ENCODE results near the gene EEFSEC.

EEFSEC gene

GRCh38 chr3:128271536-128272332 lies 118.5 kb downstream of the EEFSEC start:
- DNase-seq (ENCODE audit: low read depth in 2 of 2), result no peak

GRCh38 chr3:128273109-128273840 lies 120.0 kb downstream of the EEFSEC start:
- DNase-seq (ENCODE audit: low read depth in 2 of 2), result no peak

- DNase-seq (ENCODE audit: low read depth in 2 of 2), result no peak
Measured at GRCh38 chr3:128273841-128274573, 120.7 kb downstream of the EEFSEC start.

GRCh38 chr3:128274837-128275236 lies 121.6 kb downstream of the EEFSEC start:
- DNase-seq (ENCODE audit: low read depth in 2 of 2), result no peak

- no peak for DNase-seq (ENCODE audit: low read depth in 2 of 2)
Measured at GRCh38 chr3:128275316-128276145, 122.2 kb downstream of the EEFSEC start.

- no peak for DNase-seq (ENCODE audit: low read depth in 2 of 2)
Measured at GRCh38 chr3:128276146-128276435, 122.8 kb downstream of the EEFSEC start.

- no peak for DNase-seq (ENCODE audit: low read depth in 2 of 2)
Measured at GRCh38 chr3:128276577-128277183, 123.4 kb downstream of the EEFSEC start.

GRCh38 chr3:128277378-128278069 lies 124.2 kb downstream of the EEFSEC start:
- DNase-seq (ENCODE audit: low read depth in 2 of 2), result no peak

- DNase-seq (ENCODE audit: low read depth in 2 of 2), result no peak
Measured at GRCh38 chr3:128278130-128278529, 124.8 kb downstream of the EEFSEC start.

GRCh38 chr3:128278761-128279600 lies 125.7 kb downstream of the EEFSEC start:
- no peak for DNase-seq (ENCODE audit: low read depth in 2 of 2)

GRCh38 chr3:128279601-128279880 lies 126.3 kb downstream of the EEFSEC start:
- no peak for DNase-seq (ENCODE audit: low read depth in 2 of 2)

GRCh38 chr3:128280481-128281052 lies 127.3 kb downstream of the EEFSEC start:
- no peak for DNase-seq (ENCODE audit: low read depth in 2 of 2)

GRCh38 chr3:128281056-128281455 lies 127.8 kb downstream of the EEFSEC start:
- DNase-seq (ENCODE audit: low read depth in 2 of 2), result no peak

- no peak for DNase-seq (ENCODE audit: low read depth in 2 of 2)
Measured at GRCh38 chr3:128281461-128282367, 128.4 kb downstream of the EEFSEC start.

GRCh38 chr3:128282380-128283196 lies 129.3 kb downstream of the EEFSEC start:
- DNase-seq (ENCODE audit: low read depth in 2 of 2), result no peak

GRCh38 chr3:128283421-128283820 lies 130.1 kb downstream of the EEFSEC start:
- DNase-seq (ENCODE audit: low read depth in 2 of 2), result no peak

- no peak for DNase-seq (ENCODE audit: low read depth in 2 of 2)
Measured at GRCh38 chr3:128285042-128285966, 132.0 kb downstream of the EEFSEC start.
